Osteocyte (in vitro differentiated cells): ENCODE data around the gene ABCC1. TPM values are rescaled to one million over a fixed set of nuclear protein-coding genes. Genes with fewer than 3 reads are reported as not detected.

Experiments used
- DNase-seq: peaks from one replicate; pipeline ENCODE4 v3.0.0; 2021; ENCODE audit warnings: mixed read lengths; ENCODE audit not compliant: unreplicated experiment; ENCODE audit errors: extremely low spot score
- H3K27ac Mint-ChIP-seq: one replicate; pipeline ENCODE4 v1.8.0; 2021; ENCODE audit warnings: mild to moderate bottlenecking, mixed read lengths; ENCODE audit not compliant: unreplicated experiment
- H3K27me3 Mint-ChIP-seq: one replicate; pipeline ENCODE4 v1.8.0; 2021; ENCODE audit warnings: mixed read lengths; ENCODE audit not compliant: unreplicated experiment
- H3K36me3 Mint-ChIP-seq: one replicate; pipeline ENCODE4 v1.8.0; 2021; ENCODE audit warnings: mixed read lengths; ENCODE audit not compliant: unreplicated experiment
- H3K4me1 Mint-ChIP-seq: one replicate; pipeline ENCODE4 v1.8.0; 2021; ENCODE audit warnings: mixed read lengths; ENCODE audit not compliant: unreplicated experiment
- H3K4me3 Mint-ChIP-seq: one replicate; pipeline ENCODE4 v1.8.0; 2021; ENCODE audit warnings: mild to moderate bottlenecking, moderate library complexity, mixed read lengths; ENCODE audit not compliant: unreplicated experiment
- H3K9me3 Mint-ChIP-seq: one replicate; pipeline ENCODE4 v1.8.0; 2021; ENCODE audit warnings: mixed read lengths; ENCODE audit not compliant: unreplicated experiment
- total RNA-seq: library from RNA; stranded (reverse); gene quantifications from 2 replicates; pipeline ENCODE4 v1.2.1, GENCODE V29; 2021
- TF ChIP-seq, protein P1 (sequence below): fragments of 200-600 bp; sonication (generic); IDR thresholded peaks from 2 replicates; pipeline ENCODE4 v1.5.0; 2021; ENCODE audit warnings: antibody characterized with exemption, mild to moderate bottlenecking, moderate library complexity

ABCC1 gene
- total RNA-seq, 1 donor from 2014 or later: 256 TPM

- peaks cover 8% of the 10 kb centered on the region for H3K4me1 Mint-ChIP-seq
- H3K4me3 Mint-ChIP-seq: no peak overlapping the region
- DNase-seq: no peak
- no peaks in the 10 kb centered on the region for H3K27me3 Mint-ChIP-seq
- no peaks in the 10 kb centered on the region for H3K9me3 Mint-ChIP-seq
- no peak overlapping the region for H3K27ac Mint-ChIP-seq
- TF ChIP-seq, protein P1, sequence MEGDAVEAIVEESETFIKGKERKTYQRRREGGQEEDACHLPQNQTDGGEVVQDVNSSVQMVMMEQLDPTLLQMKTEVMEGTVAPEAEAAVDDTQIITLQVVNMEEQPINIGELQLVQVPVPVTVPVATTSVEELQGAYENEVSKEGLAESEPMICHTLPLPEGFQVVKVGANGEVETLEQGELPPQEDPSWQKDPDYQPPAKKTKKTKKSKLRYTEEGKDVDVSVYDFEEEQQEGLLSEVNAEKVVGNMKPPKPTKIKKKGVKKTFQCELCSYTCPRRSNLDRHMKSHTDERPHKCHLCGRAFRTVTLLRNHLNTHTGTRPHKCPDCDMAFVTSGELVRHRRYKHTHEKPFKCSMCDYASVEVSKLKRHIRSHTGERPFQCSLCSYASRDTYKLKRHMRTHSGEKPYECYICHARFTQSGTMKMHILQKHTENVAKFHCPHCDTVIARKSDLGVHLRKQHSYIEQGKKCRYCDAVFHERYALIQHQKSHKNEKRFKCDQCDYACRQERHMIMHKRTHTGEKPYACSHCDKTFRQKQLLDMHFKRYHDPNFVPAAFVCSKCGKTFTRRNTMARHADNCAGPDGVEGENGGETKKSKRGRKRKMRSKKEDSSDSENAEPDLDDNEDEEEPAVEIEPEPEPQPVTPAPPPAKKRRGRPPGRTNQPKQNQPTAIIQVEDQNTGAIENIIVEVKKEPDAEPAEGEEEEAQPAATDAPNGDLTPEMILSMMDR: peak; percentile 37
- peaks cover 47% of the 10 kb centered on the region for H3K36me3 Mint-ChIP-seq
Observed at GRCh38 chr16:16143038-16143763, 193.8 kb downstream of the ABCC1 start.

DNA sequence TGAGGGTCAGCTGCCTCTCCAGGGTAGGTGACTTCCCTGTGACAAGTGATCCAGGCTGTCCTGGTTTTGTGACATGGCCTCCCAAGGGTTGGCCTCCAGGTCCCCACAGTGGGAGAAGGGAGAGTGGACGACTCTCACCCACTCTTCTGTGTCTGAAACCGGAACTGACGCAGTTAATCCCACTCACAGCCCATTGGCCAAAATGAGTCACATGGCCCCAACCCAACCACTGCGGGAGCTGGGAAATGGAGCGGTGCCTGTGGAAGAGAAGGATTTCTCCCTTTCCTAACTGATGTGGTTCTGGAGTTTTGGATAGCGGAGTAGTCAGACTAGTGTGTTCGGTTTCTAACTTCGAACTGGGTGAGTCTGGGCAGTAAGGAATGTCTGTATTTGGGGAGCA, 194.5 kb downstream of the ABCC1 start:
- no peak overlapping the region for H3K27ac Mint-ChIP-seq
- H3K36me3 Mint-ChIP-seq: peaks cover 46% of the 10 kb centered on the region
- no peak for DNase-seq
- no peaks in the 10 kb centered on the region for H3K9me3 Mint-ChIP-seq
- TF ChIP-seq, protein P1: no peak
- H3K27me3 Mint-ChIP-seq: no peaks in the 10 kb centered on the region
- H3K4me1 Mint-ChIP-seq: peaks cover 15% of the 10 kb centered on the region
- no peak overlapping the region for H3K4me3 Mint-ChIP-seq

DNA sequence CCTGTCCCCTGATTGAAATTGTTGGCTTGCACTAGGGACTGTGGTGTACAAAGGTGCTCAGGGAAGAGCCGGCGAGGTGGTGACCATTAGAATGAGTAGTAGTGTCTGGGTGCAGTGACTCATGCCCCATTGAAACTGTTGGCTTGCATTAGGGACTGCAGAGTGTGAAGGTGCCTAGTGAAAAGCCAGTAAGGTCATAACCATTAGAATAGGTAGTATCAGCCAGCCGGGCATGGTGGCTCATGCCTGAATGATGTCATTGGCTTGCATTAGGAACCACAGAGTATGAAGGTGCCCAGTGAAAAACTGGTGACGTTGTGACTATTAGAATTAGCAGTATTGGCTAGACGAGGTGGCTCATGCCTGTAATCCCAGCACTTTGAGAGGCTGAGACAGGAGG, 195.0 kb downstream of the ABCC1 start:
- DNase-seq: no peak
- H3K27ac Mint-ChIP-seq: no peak overlapping the region
- H3K4me1 Mint-ChIP-seq: peaks cover 15% of the 10 kb centered on the region
- peaks cover 45% of the 10 kb centered on the region for H3K36me3 Mint-ChIP-seq
- no peaks in the 10 kb centered on the region for H3K9me3 Mint-ChIP-seq
- no peaks in the 10 kb centered on the region for H3K27me3 Mint-ChIP-seq
- no peak overlapping the region for H3K4me3 Mint-ChIP-seq
- TF ChIP-seq, protein P1: no peak

DNA sequence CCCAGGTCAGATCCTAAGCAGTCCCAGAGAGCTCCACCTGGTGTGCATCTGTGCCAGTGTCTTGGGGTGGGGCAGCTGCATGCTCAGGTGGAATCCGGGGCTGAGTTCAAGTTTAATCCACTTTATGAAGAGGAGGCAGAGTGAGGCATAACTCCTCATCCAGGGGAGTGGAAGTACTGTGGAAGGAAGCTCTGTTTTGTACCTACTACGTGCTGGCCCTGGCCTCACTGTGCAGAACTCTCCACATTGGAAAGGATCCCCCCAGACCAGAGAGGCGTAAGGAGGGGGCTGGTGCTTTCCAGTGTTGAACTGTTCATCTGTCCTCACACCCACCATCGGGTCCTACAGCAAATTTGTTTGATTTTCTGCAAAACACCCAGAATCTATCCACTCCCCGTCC, 195.9 kb downstream of the ABCC1 start:
- Mint-ChIP-seq H3K4me1 (peaks cover 15% of the 10 kb centered on the region), H3K36me3 (peaks cover 38% of the 10 kb centered on the region), H3K27ac (peak overlapping the region; percentile 14), H3K27me3 (no peaks in the 10 kb centered on the region), H3K9me3 (no peaks in the 10 kb centered on the region), H3K4me3 (no peak overlapping the region)
- TF ChIP-seq, protein P1: no peak
- no peak for DNase-seq

DNA sequence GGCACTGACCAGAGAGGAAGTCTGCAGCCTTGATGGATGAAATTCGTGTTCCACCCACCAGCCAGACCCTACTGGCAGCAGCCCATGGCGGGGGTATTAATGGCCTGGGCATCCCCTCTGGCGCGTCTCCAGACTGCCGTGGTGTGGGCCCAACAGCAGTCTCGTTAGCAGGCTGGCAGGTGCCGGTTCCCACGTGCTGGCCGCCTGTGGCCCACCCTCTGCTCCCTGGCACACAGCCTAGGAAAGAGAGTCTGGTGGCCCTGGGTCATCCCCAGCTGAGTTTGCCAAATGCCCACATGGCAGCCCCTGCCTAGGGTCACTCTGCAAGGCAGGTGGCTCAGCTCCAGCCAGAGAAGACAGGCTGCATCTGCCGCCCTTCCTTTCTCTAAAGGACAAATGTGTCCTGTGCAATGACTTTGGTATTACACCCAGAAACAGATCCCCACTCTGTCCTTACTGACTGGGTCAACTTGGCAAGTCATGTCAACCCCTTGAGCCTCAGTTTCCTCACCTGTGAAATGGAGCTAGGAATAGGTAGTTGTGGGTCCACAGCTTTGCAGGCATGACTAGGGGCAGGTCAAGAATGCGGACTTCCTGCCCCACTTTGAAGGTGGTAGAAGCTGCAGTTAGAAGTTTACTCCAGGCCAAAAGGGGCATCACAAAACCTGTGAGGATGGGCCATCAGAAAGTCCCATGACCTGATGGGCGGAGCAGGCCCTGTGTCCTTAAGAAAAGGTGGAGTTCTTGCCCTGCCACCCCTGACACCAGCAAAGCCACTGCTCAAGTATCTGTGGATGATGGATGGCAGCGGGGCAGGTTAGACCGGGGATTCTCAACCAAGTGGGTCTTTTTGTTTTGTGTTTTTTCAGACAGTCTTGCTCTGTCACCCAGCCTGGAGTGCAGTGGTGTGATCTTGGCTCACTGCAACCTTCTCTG, 197.2 kb downstream of the ABCC1 start:
- Mint-ChIP-seq H3K9me3 (no peaks in the 10 kb centered on the region), H3K4me3 (no peak overlapping the region), H3K27ac (no peak overlapping the region), H3K27me3 (no peaks in the 10 kb centered on the region), H3K4me1 (peaks cover 15% of the 10 kb centered on the region), H3K36me3 (peaks cover 27% of the 10 kb centered on the region)
- no peak for DNase-seq
- TF ChIP-seq, protein P1: no peak
